ENCODE results near the gene TMEM184C. TPM values are rescaled to one million over a fixed set of nuclear protein-coding genes. Genes with fewer than 3 reads are reported as not detected.

The TMEM184C gene
- total and polyA plus RNA-seq, 2 of the 8 experiments (the other 6 are each of a cell fraction or from before 2014, with no cell fraction given) = 11.1 to 42.4 TPM

- H2BK5ac ChIP-seq (ENCODE audit: low read depth, low read length) = no peak overlapping the region
- no peak overlapping the region for H2AFZ ChIP-seq (ENCODE audit: low read length)
- H3K4ac ChIP-seq (replicated peaks; ENCODE audit: insufficient read length, low read depth, low read length) = no peak overlapping the region
- no peaks in the 10 kb centered on the region for H3K27me3 ChIP-seq (replicated peaks in 1 of 4; ENCODE audit: control insufficient read depth in 3 of 4, extremely low read depth in 1 of 4, insufficient read depth in 3 of 4, low read length in 3 of 4)
- H4K91ac ChIP-seq (replicated peaks; ENCODE audit: insufficient read length, low read length) = no peak overlapping the region
- FAIRE-seq = no peak
- H4K8ac ChIP-seq (ENCODE audit: extremely low read depth, insufficient read depth, low read length) = no peak overlapping the region
- H2BK12ac ChIP-seq (ENCODE audit: low read depth, low read length) = no peak overlapping the region
- ChIA-PET POLR2A (ENCODE audit: partially characterized antibody) (no interaction called here), CTCF (ENCODE audit: partially characterized antibody) (interaction anchor here (0.7 to 3.4 kb wide), 6 partner anchors 8 to 484 kb away, joined by 3 to 22 read pairs (median 4); no protein-coding TSS in a partner anchor)
- H3K27ac ChIP-seq (ENCODE audit: low read depth, low read length) = no peak overlapping the region
- no peaks in the 10 kb centered on the region for H3K79me1 ChIP-seq (ENCODE audit: low read depth, low read length)
- H3K14ac ChIP-seq (ENCODE audit: insufficient read length) = no peak overlapping the region
- peak in 1 of 2 experiments; percentile 13 for DNase-seq (ENCODE audit: low read depth in 1 of 2, low spot score in 2 of 2)
- H3K4me1 ChIP-seq (replicated peaks in 1 of 4; ENCODE audit: control insufficient read depth in 3 of 4, insufficient read depth in 4 of 4, low read length in 3 of 4) = no peaks in the 10 kb centered on the region; a peak in 1 of 7 replicates
- H3K23me2 ChIP-seq (ENCODE audit: low read depth, low read length) = no peaks in the 10 kb centered on the region; the same call in 1 of the 2 replicates
- TF ChIP-seq RFX5 (IDR thresholded peaks at IDR 0.05; ENCODE audit: borderline replicate concordance, low read depth, low read length) = no peak
- no peak overlapping the region for H3K4me3 ChIP-seq (ENCODE audit: extremely low read depth in 1 of 4, insufficient read depth in 2 of 4, low read depth in 3 of 4, low read length in 4 of 4)
- H3K9me3 ChIP-seq (ENCODE audit: insufficient read depth in 2 of 2, low read depth in 1 of 2, low read length in 1 of 2) = peaks cover 3 to 4% of the 10 kb centered on the region in 2 experiments; a peak in 2 of 4 replicates
- no peak overlapping the region for H3K9ac ChIP-seq (replicated peaks in 1 of 4; ENCODE audit: extremely low read depth in 1 of 4, low read depth in 3 of 4, low read length in 3 of 4)
- H3K36me3 ChIP-seq (ENCODE audit: control insufficient read depth in 2 of 4, insufficient read depth in 4 of 4, low read length in 3 of 4) = no peaks in the 10 kb centered on the region
- no peaks in the 10 kb centered on the region for H4K20me1 ChIP-seq (replicated peaks in 1 of 2; ENCODE audit: control insufficient read depth in 1 of 2, insufficient read depth in 2 of 2, low read length in 2 of 2)
- H2AK5ac ChIP-seq (ENCODE audit: low read depth, low read length) = no peak overlapping the region
- no peak overlapping the region for H2BK120ac ChIP-seq (replicated peaks; ENCODE audit: low read depth, low read length)
- no peak overlapping the region for H4K5ac ChIP-seq (ENCODE audit: insufficient read length, low read depth, low read length)
- H3K4me2 ChIP-seq (ENCODE audit: insufficient read depth in 1 of 2, low read depth in 2 of 2, low read length in 2 of 2) = no peak overlapping the region
- no peak overlapping the region for H3K23ac ChIP-seq (ENCODE audit: insufficient read length)
- no peak overlapping the region for H3K56ac ChIP-seq (replicated peaks; ENCODE audit: insufficient read length, low read depth, low read length)
- H2BK20ac ChIP-seq (ENCODE audit: low read length) = no peak overlapping the region
- 87% methylated on average over 6 of the region's 6 CpGs; no CpG with 5 or more reads in 1 of the 2 experiments for WGBS, 2 experiments (ENCODE audit: extremely low coverage in 1 of 2, insufficient coverage in 1 of 2, insufficient read length in 1 of 2, insufficient replicate concordance in 2 of 2, low coverage in 1 of 2, low lambda C conversion rate in 2 of 2, missing lambda C conversion rate in 1 of 2)
- no peak overlapping the region for H2BK15ac ChIP-seq (ENCODE audit: low read length)
- H3K79me2 ChIP-seq (ENCODE audit: control insufficient read depth in 1 of 2, insufficient read depth in 2 of 2, low read length in 2 of 2) = no peaks in the 10 kb centered on the region
- no peak overlapping the region for H3K18ac ChIP-seq (ENCODE audit: extremely low read depth, low read length)
Measured at GRCh38 chr4:147581606-147582350, 35.4 kb upstream of the TMEM184C start.

Data from H1 (cell line).